H1 (cell line): ENCODE data around the gene FAM240A. TPM values are rescaled to one million over a fixed set of nuclear protein-coding genes. Genes with fewer than 3 reads are reported as not detected.

Source experiments
- BCL11A ChIP-seq, 2 experiments: IDR thresholded peaks; one replicate each; pipeline ENCODE4 v1.6.1; 2011; ENCODE audit warnings: low read depth in 2 of 2, low read length in 2 of 2, mild to moderate bottlenecking in 2 of 2
- HDAC2 ChIP-seq, 2 experiments: fragments of 300-600 bp in 1 of 2; sonication (generic) in 1 of 2; IDR thresholded peaks; 2 replicates each; pipeline ENCODE4 v1.6.1; 2011 to 2012; ENCODE audit warnings: low read depth in 2 of 2, low read length in 2 of 2, mild to moderate bottlenecking in 2 of 2, moderate library complexity in 2 of 2, borderline replicate concordance in 1 of 2, inconsistent platforms in 1 of 2
- JUND ChIP-seq: IDR thresholded peaks from 2 replicates; pipeline ENCODE4 v1.6.1; 2011; ENCODE audit warnings: mild to moderate bottlenecking, improper control_type of control experiment, low read length
- POLR2A ChIP-seq, 2 experiments: IDR thresholded peaks; 1 replicate in 1 of 2; 2 replicates in 1 of 2; pipeline ENCODE4 v1.6.1; 2011; ENCODE audit warnings: low read depth in 2 of 2, low read length in 2 of 2, mild to moderate bottlenecking in 2 of 2; ENCODE audit errors: control extremely low read depth in 1 of 2
- POLR2AphosphoS5 ChIP-seq: IDR thresholded peaks from 2 replicates; pipeline ENCODE4 v1.6.1; 2011; ENCODE audit warnings: low read depth, low read length
- RNF2 ChIP-seq: fragments of 200-900, 300-1000 bp; sonication (generic); IDR thresholded peaks from 2 replicates; pipeline ENCODE4 v1.7.1; 2016; ENCODE audit warnings: borderline replicate concordance, low read depth, mild to moderate bottlenecking, antibody characterized with exemption, low read length; ENCODE audit not compliant: poor library complexity, severe bottlenecking; ENCODE audit errors: missing control alignments
- SIRT6 ChIP-seq: IDR thresholded peaks from one replicate; pipeline ENCODE4 v1.7.1; 2012; ENCODE audit warnings: low read length, inconsistent platforms
- SIX5 ChIP-seq: IDR thresholded peaks from 2 replicates; pipeline ENCODE4 v1.6.1; 2011; ENCODE audit warnings: mild to moderate bottlenecking, low read depth, low read length
- TBP ChIP-seq: IDR thresholded peaks from 2 replicates; pipeline ENCODE4 v1.6.1; 2011; ENCODE audit warnings: low read depth, low read length, improper control_type of control experiment
- polyA plus RNA-seq, 7 experiments: library from polyadenylated mRNA; depleted of rRNA in 3 of 7; stranded (reverse) in 5 of 7; unstranded in 2 of 7; fragments of >200 nt in 5 of 7; fragments of 200-250 nt in 2 of 7; gene quantifications; 1 replicate in 5 of 7; 2 replicates in 1 of 7; 4 replicates in 1 of 7; pipeline versions ENCODE4 v1.2.1 to v1.2.3, GENCODE V29; 2011 to 2013; ENCODE audit warnings: missing spikeins in 2 of 7, mixed read lengths in 2 of 7
- total RNA-seq: library from RNA; stranded (reverse); fragmentation: NEBNext Ultra II Directional; extraction: Animal tissue kit (Norgen Biotek cat#: 25700); gene quantifications from 2 replicates; pipeline ENCODE4 v1.2.1, GENCODE V29; 2021

Gene FAM240A
- total and polyA plus RNA-seq, 2 of the 8 experiments (the other 6 are each of a cell fraction or from before 2014, with no cell fraction given): 0.08 TPM; not detected in 1

DNA sequence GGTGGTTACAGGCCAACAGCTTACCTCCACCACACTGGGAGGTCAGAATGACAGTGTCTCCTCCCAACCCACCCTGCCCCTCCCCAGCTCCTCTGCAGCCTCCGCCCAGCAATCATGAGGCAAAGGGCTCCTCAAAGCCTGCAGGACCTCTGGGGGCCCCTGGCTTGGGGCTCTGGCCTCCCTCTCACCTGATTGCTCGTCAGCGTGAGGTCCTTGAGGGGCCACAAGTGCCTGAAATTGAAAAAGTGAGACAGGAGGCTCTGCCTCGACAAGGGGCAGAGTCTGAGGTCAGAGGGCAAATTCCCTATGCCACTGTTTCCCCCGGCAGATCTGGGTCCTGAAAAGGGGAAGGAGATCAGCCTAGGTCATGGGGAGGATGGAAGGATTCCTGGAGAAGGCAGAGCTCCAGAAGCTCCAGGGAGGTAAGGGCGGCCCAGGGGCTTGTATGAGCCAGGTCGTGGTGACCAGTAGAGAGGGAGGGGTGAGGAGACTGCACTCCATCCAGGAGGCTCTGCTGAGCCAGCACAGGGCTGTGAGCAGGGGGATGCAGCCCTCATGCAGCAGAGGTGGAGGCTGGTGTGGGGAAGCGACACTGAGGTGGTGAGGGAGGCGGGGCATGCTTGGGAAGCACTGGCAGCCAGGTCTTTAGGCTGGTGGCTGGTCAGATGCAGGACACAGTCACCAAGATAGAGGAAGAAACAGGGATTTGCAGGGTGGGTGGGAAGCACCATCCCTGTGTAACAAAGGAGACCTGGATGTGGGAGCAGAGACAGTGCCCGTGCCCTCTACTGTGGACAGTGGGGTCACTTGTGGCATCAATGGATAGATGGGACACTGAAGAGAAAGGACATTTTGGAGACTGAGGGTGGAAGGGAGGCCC, 61.1 kb downstream of the FAM240A start (continued):
- TF ChIP-seq JUND (no peak), SIRT6 (no peak), HDAC2 (IDR thresholded peaks at IDR 0.05; ENCODE audit: borderline replicate concordance in 1 of 2, low read depth in 2 of 2, low read length in 2 of 2) (no peak), RNF2 (no peak), BCL11A (IDR thresholded peaks at IDR 0.05; ENCODE audit: low read depth in 2 of 2, low read length in 2 of 2) (no peak), POLR2AphosphoS5 (no peak), POLR2A (IDR thresholded peaks at IDR 0.05; ENCODE audit: control extremely low read depth in 1 of 2, low read depth in 2 of 2, low read length in 2 of 2) (no peak), SIX5 (no peak), TBP (no peak)
